ENCODE measurements around the gene CTSV.
"Not testable (repeated sequence)": the region's sequence is repeated elsewhere in the genome, so short reads cannot be mapped to it uniquely, and the experiment has no call there.

DNA sequence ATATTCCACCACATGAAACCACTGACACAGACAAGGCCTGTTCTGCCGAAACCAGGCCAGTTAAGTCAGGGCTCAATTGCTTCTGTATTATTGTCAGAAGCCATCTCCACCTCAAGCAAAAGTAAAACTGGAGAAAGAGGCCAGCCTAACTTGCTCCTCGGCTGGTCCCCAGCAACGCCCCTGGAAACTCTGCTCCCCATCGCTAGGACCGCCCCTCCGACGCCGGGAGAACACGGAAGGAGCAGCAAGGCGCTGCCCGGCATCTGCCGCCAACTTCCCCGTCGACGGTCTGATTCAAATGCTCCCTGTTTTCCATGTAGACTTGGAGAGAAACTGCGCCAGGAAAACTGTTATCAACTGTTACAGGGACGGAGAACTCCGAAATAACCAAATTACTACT is 26.3 kb downstream of the CTSV start:
- not testable (repeated sequence) for TF ChIP-seq POLR2AphosphoS5 (IDR thresholded peaks at IDR 0.05; ENCODE audit: low read depth)
- TF ChIP-seq, protein P1, sequence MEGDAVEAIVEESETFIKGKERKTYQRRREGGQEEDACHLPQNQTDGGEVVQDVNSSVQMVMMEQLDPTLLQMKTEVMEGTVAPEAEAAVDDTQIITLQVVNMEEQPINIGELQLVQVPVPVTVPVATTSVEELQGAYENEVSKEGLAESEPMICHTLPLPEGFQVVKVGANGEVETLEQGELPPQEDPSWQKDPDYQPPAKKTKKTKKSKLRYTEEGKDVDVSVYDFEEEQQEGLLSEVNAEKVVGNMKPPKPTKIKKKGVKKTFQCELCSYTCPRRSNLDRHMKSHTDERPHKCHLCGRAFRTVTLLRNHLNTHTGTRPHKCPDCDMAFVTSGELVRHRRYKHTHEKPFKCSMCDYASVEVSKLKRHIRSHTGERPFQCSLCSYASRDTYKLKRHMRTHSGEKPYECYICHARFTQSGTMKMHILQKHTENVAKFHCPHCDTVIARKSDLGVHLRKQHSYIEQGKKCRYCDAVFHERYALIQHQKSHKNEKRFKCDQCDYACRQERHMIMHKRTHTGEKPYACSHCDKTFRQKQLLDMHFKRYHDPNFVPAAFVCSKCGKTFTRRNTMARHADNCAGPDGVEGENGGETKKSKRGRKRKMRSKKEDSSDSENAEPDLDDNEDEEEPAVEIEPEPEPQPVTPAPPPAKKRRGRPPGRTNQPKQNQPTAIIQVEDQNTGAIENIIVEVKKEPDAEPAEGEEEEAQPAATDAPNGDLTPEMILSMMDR (IDR thresholded peaks at IDR 0.05; ENCODE audit: insufficient read depth, low read length): not testable (repeated sequence)

Data from HL-60 (cell line).